HepG2 (cell line): ENCODE results near the gene TAP1. TPM values are rescaled to one million over a fixed set of nuclear protein-coding genes. Genes with fewer than 3 reads are reported as not detected.

Experiments used
- AFF4 ChIP-seq: sonication (generic); formaldehyde crosslinking; IDR thresholded peaks from 2 replicates; pipeline ENCODE4 v1.4.0; 2020; ENCODE audit warnings: missing genetic modification reagents
- ARID2 ChIP-seq: sonication (generic); formaldehyde crosslinking; IDR thresholded peaks from 2 replicates; pipeline ENCODE4 v1.8.1; 2022; ENCODE audit warnings: mild to moderate bottlenecking, missing genetic modification reagents, borderline replicate concordance
- ELF3 ChIP-seq: IDR thresholded peaks from 2 replicates; pipeline ENCODE4 v1.6.1; 2016; ENCODE audit warnings: missing genetic modification reagents, missing compliant biosample characterization
- KLF16 ChIP-seq, 2 experiments: sonication (generic) in 1 of 2; formaldehyde crosslinking in 1 of 2; IDR thresholded peaks; 2 replicates each; pipeline versions ENCODE4 v1.6.1 to v1.8.0; 2016 to 2023; ENCODE audit warnings: missing genetic modification reagents in 2 of 2, missing compliant biosample characterization in 1 of 2
- KMT2A ChIP-seq: sonication (generic); formaldehyde crosslinking; IDR thresholded peaks from 2 replicates; pipeline ENCODE4 v1.4.0; 2020; ENCODE audit warnings: missing genetic modification reagents
- MAZ ChIP-seq, 2 experiments: sonication (generic) in 1 of 2; formaldehyde crosslinking in 1 of 2; IDR thresholded peaks; 2 replicates each; pipeline versions ENCODE4 v1.5.0 to v1.6.1; 2012 to 2020; ENCODE audit warnings: low read depth in 2 of 2, mild to moderate bottlenecking in 2 of 2, borderline replicate concordance in 1 of 2, improper control_type of control experiment in 1 of 2, low read length in 1 of 2, missing genetic modification reagents in 1 of 2, moderate library complexity in 1 of 2
- MIER2 ChIP-seq: IDR thresholded peaks from 2 replicates; pipeline ENCODE4 v1.6.1; 2016; ENCODE audit warnings: missing biosample characterization, missing genetic modification reagents
- SMAD3 ChIP-seq: sonication (generic); formaldehyde crosslinking; IDR thresholded peaks from 2 replicates; pipeline ENCODE4 v1.4.0; 2020; ENCODE audit warnings: missing genetic modification reagents
- STAT5B ChIP-seq: sonication (generic); formaldehyde crosslinking; IDR thresholded peaks from 2 replicates; pipeline ENCODE4 v1.4.0; 2020; ENCODE audit warnings: missing genetic modification reagents
- ZFP41 ChIP-seq: sonication (generic); formaldehyde crosslinking; IDR thresholded peaks from 2 replicates; pipeline ENCODE4 v1.4.0; 2020; ENCODE audit warnings: mild to moderate bottlenecking, missing genetic modification reagents, borderline replicate concordance
- ZNF337 ChIP-seq: sonication (generic); formaldehyde crosslinking; IDR thresholded peaks from 2 replicates; pipeline ENCODE4 v1.5.1; 2020; ENCODE audit warnings: missing genetic modification reagents, low read depth, mild to moderate bottlenecking, borderline replicate concordance
- ZNF709 ChIP-seq: sonication (generic); formaldehyde crosslinking; IDR thresholded peaks from 2 replicates; pipeline ENCODE4 v1.5.0; 2020; ENCODE audit warnings: mild to moderate bottlenecking, missing genetic modification reagents
- ZNF781 ChIP-seq: sonication (generic); formaldehyde crosslinking; IDR thresholded peaks from 2 replicates; pipeline ENCODE4 v1.5.1; 2020; ENCODE audit warnings: borderline replicate concordance, mild to moderate bottlenecking, missing genetic modification reagents; ENCODE audit errors: not compliant biosample characterization
- ZNF839 ChIP-seq: sonication (generic); formaldehyde crosslinking; IDR thresholded peaks from 2 replicates; pipeline ENCODE4 v1.4.0; 2020; ENCODE audit warnings: missing genetic modification reagents, mild to moderate bottlenecking, borderline replicate concordance
- polyA plus RNA-seq, 8 experiments: library from polyadenylated mRNA; depleted of rRNA in 3 of 8; stranded (reverse) in 7 of 8; unstranded in 1 of 8; fragments of >200 nt; fragmentation: Illumina TruSeq in 4 of 8; extraction: Trizol in 4 of 8; gene quantifications; 2 replicates each; pipeline versions ENCODE4 v1.2.1 to v1.2.3, GENCODE V29; 2011 to 2016; ENCODE audit warnings: low read depth in 4 of 8, missing spikeins in 1 of 8, mixed read lengths in 1 of 8; ENCODE audit not compliant: insufficient read depth in 1 of 8
- total RNA-seq, 5 experiments: library from RNA; depleted of rRNA; stranded (reverse); fragments of >200 nt; fragmentation: Illumina TruSeq; extraction: Trizol; gene quantifications; 2 replicates each; pipeline ENCODE4 v1.2.3, GENCODE V29; 2016; ENCODE audit warnings: low read depth in 1 of 5
- TF ChIP-seq, protein P1 (sequence below): sonication (generic); formaldehyde crosslinking; IDR thresholded peaks from 2 replicates; pipeline ENCODE4 v1.4.0; 2020; ENCODE audit warnings: missing genetic modification reagents
- TF ChIP-seq, protein P2 (sequence below): sonication (generic); formaldehyde crosslinking; IDR thresholded peaks from 2 replicates; pipeline ENCODE4 v1.5.1; 2020; ENCODE audit warnings: missing genetic modification reagents, mild to moderate bottlenecking, borderline replicate concordance
- TF ChIP-seq, protein P3 (sequence below), 2 experiments: sonication (generic) in 1 of 2; formaldehyde crosslinking in 1 of 2; IDR thresholded peaks; 2 replicates each; pipeline versions ENCODE4 v1.4.0 to v1.6.1; 2018 to 2020; ENCODE audit warnings: missing genetic modification reagents in 2 of 2, borderline replicate concordance in 1 of 2, low read depth in 1 of 2, mild to moderate bottlenecking in 1 of 2, missing biosample characterization in 1 of 2
- TF ChIP-seq, protein P4 (sequence below): IDR thresholded peaks from 2 replicates; pipeline ENCODE4 v1.6.1; 2018; ENCODE audit warnings: missing genetic modification reagents

TAP1 gene
- total and polyA plus RNA-seq, 2 of the 13 experiments (the other 11 are each of a cell fraction or from before 2014, with no cell fraction given) = 31.2 to 52.2 TPM

GRCh38 chr6:32895006-32895345, 41.5 kb upstream of the TAP1 start (continued):
- no peak for TF ChIP-seq AFF4
- TF ChIP-seq, protein P1, sequence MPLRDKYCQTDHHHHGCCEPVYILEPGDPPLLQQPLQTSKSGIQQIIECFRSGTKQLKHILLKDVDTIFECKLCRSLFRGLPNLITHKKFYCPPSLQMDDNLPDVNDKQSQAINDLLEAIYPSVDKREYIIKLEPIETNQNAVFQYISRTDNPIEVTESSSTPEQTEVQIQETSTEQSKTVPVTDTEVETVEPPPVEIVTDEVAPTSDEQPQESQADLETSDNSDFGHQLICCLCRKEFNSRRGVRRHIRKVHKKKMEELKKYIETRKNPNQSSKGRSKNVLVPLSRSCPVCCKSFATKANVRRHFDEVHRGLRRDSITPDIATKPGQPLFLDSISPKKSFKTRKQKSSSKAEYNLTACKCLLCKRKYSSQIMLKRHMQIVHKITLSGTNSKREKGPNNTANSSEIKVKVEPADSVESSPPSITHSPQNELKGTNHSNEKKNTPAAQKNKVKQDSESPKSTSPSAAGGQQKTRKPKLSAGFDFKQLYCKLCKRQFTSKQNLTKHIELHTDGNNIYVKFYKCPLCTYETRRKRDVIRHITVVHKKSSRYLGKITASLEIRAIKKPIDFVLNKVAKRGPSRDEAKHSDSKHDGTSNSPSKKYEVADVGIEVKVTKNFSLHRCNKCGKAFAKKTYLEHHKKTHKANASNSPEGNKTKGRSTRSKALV = no peak
- TF ChIP-seq, protein P2, sequence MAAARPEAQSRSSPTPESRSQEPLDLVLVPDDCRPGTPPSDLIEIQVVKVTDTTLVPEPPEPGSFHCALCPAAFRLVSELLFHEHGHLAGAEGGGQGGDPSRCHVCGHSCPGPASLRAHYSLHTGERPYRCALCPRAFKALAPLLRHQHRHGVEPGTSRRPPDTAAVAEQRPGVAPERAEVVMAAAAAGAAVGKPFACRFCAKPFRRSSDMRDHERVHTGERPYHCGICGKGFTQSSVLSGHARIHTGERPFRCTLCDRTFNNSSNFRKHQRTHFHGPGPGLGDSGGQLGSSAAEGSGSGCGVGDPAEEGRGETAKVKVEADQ (CRISPR knock-in tag) = peak; percentile 36; the same call in 1 of the 2 replicates
- TF ChIP-seq, protein P3, sequence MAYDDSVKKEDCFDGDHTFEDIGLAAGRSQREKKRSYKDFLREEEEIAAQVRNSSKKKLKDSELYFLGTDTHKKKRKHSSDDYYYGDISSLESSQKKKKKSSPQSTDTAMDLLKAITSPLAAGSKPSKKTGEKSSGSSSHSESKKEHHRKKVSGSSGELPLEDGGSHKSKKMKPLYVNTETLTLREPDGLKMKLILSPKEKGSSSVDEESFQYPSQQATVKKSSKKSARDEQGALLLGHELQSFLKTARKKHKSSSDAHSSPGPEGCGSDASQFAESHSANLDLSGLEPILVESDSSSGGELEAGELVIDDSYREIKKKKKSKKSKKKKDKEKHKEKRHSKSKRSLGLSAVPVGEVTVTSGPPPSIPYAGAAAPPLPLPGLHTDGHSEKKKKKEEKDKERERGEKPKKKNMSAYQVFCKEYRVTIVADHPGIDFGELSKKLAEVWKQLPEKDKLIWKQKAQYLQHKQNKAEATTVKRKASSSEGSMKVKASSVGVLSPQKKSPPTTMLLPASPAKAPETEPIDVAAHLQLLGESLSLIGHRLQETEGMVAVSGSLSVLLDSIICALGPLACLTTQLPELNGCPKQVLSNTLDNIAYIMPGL (CRISPR knock-in tag; IDR thresholded peaks at IDR 0.05; ENCODE audit: borderline replicate concordance in 1 of 2, low read depth in 1 of 2) = no peak; a peak in 1 of 4 replicates
- 0 out of 4 replicates have a peak, but pooled peaks of 1 of the 2 experiments have one; percentile 51 for TF ChIP-seq KLF16 (CRISPR knock-in tag; IDR thresholded peaks at IDR 0.05)
- peak; percentile 61; the same call in 1 of the 2 replicates for TF ChIP-seq ZFP41 (CRISPR knock-in tag)
- TF ChIP-seq MIER2 (CRISPR knock-in tag) = 0 out of 2 replicates have a peak, but pooled peaks have one; percentile 1
- TF ChIP-seq ARID2 = peak; percentile 26; the same call in 1 of the 2 replicates
- TF ChIP-seq ZNF709 (CRISPR knock-in tag) = 0 out of 2 replicates have a peak, but pooled peaks have one; percentile 4
- TF ChIP-seq, protein P4, sequence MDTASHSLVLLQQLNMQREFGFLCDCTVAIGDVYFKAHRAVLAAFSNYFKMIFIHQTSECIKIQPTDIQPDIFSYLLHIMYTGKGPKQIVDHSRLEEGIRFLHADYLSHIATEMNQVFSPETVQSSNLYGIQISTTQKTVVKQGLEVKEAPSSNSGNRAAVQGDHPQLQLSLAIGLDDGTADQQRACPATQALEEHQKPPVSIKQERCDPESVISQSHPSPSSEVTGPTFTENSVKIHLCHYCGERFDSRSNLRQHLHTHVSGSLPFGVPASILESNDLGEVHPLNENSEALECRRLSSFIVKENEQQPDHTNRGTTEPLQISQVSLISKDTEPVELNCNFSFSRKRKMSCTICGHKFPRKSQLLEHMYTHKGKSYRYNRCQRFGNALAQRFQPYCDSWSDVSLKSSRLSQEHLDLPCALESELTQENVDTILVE (CRISPR knock-in tag) = no peak
- 0 out of 2 replicates have a peak, but pooled peaks have one; percentile 4 for TF ChIP-seq SMAD3 (CRISPR knock-in tag)
- no peak; the same call in 1 of the 2 replicates for TF ChIP-seq ELF3 (CRISPR knock-in tag)
- 0 out of 2 replicates have a peak, but pooled peaks have one; percentile 23 for TF ChIP-seq ZNF337 (CRISPR knock-in tag)
- no peak for TF ChIP-seq STAT5B (CRISPR knock-in tag)
- no peak for TF ChIP-seq MAZ (IDR thresholded peaks at IDR 0.05; ENCODE audit: borderline replicate concordance, low read depth, low read length)
- no peak for TF ChIP-seq MAZ (CRISPR knock-in tag; IDR thresholded peaks at IDR 0.05; ENCODE audit: low read depth)
- TF ChIP-seq KMT2A = 0 out of 2 replicates have a peak, but pooled peaks have one; percentile 29
- no peak for TF ChIP-seq ZNF781
- 0 out of 2 replicates have a peak, but pooled peaks have one; percentile 4 for TF ChIP-seq ZNF839 (CRISPR knock-in tag)
